Measurements from ENCODE around the gene NMU.
A peak's percentile ranks its signal among the peaks of the same experiment; 100 is the strongest.
"Not testable (repeated sequence)": the region's sequence is repeated elsewhere in the genome, so short reads cannot be mapped to it uniquely, and the experiment has no call there.

Gene NMU

GRCh38 chr4:55553441-55554201 lies 82.5 kb downstream of the NMU start:
- TF ChIP-seq CTCF (conservative IDR thresholded peaks at IDR 0.05; ENCODE audit: control insufficient read depth, insufficient read depth, low read depth, low read length) = no peak
- DNase-seq (ENCODE audit: low read depth) = peak; percentile 90
- peak overlapping the region; percentile 42 for H3K4me3 ChIP-seq (ENCODE audit: control insufficient read depth, low read depth, low read length)

- H3K4me3 ChIP-seq (ENCODE audit: control insufficient read depth, low read depth, low read length); DNase-seq (ENCODE audit: low read depth): not testable (repeated sequence)
Observed at GRCh38 chr4:55551964-55552363, 84.1 kb downstream of the NMU start.

- no peak for TF ChIP-seq CTCF (conservative IDR thresholded peaks at IDR 0.05; ENCODE audit: control insufficient read depth, insufficient read depth, low read depth, low read length)
Observed at GRCh38 chr4:55549888-55550287, 86.2 kb downstream of the NMU start.

GRCh38 chr4:55547918-55548317 lies 88.2 kb downstream of the NMU start:
- H3K4me3 ChIP-seq (ENCODE audit: control insufficient read depth, low read depth, low read length) = peak overlapping the region; percentile 75
- DNase-seq (ENCODE audit: low read depth) = no peak
- no peak for TF ChIP-seq CTCF (conservative IDR thresholded peaks at IDR 0.05; ENCODE audit: control insufficient read depth, insufficient read depth, low read depth, low read length)

More at GRCh38 chr4:55549888-55550287, 86.2 kb downstream of the NMU start:
- DNase-seq (ENCODE audit: low read depth) = peak; percentile 82
- H3K4me3 ChIP-seq (ENCODE audit: control insufficient read depth, low read depth, low read length) = no peak overlapping the region

GRCh38 chr4:55547466-55547770 lies 88.7 kb downstream of the NMU start:
- no peak for TF ChIP-seq CTCF (conservative IDR thresholded peaks at IDR 0.05; ENCODE audit: control insufficient read depth, insufficient read depth, low read depth, low read length)
- peak overlapping the region; percentile 75 for H3K4me3 ChIP-seq (ENCODE audit: control insufficient read depth, low read depth, low read length)
- DNase-seq (ENCODE audit: low read depth) = no peak

GRCh38 chr4:55546756-55547465 lies 89.2 kb downstream of the NMU start, which contains the start of gene CLOCK:
Gene CLOCK, minus strand, starts transcription at chr4:55546909. Its CDS starts 64,124 bp downstream, at chr4:55482785.
- peak; percentile 80 for DNase-seq (ENCODE audit: low read depth)
- no peak for TF ChIP-seq CTCF (conservative IDR thresholded peaks at IDR 0.05; ENCODE audit: control insufficient read depth, insufficient read depth, low read depth, low read length)
- H3K4me3 ChIP-seq (ENCODE audit: control insufficient read depth, low read depth, low read length) = peak within 1 kb of the TSS; percentile 75

- TF ChIP-seq CTCF (conservative IDR thresholded peaks at IDR 0.05; ENCODE audit: control insufficient read depth, insufficient read depth, low read depth, low read length) = no peak
- peak overlapping the region; percentile 75 for H3K4me3 ChIP-seq (ENCODE audit: control insufficient read depth, low read depth, low read length)
- no peak for DNase-seq (ENCODE audit: low read depth)
Observed at GRCh38 chr4:55546506-55546755, 89.7 kb downstream of the NMU start.
